GM12874 (cell line): ENCODE results near the gene CUL1.

Experiments used
- CTCF ChIP-seq: IDR thresholded peaks from 2 replicates; pipeline ENCODE4 v1.5.1; 2011; ENCODE audit warnings: low read depth, mild to moderate bottlenecking, control low read depth, low read length, moderate library complexity; ENCODE audit not compliant: insufficient read depth

The CUL1 gene

GRCh38 chr7:148802101-148802493, 103.4 kb downstream of the CUL1 start:
- TF ChIP-seq CTCF = no peak

GRCh38 chr7:148803094-148803493, 104.4 kb downstream of the CUL1 start:
- TF ChIP-seq CTCF = no peak

- TF ChIP-seq CTCF = no peak
Measured at GRCh38 chr7:148804343-148805235, 105.9 kb downstream of the CUL1 start.

GRCh38 chr7:148806187-148806586, 107.5 kb downstream of the CUL1 start:
- no peak for TF ChIP-seq CTCF

- TF ChIP-seq CTCF = no peak
Measured at GRCh38 chr7:148807436-148807835, 108.7 kb downstream of the CUL1 start.

GRCh38 chr7:148809856-148810255, 111.2 kb downstream of the CUL1 start:
- no peak for TF ChIP-seq CTCF

- TF ChIP-seq CTCF = no peak
Measured at GRCh38 chr7:148811892-148812291, 113.2 kb downstream of the CUL1 start.
